Upper lobe of right lung (tissue), 1 donor: ENCODE results near the gene PTPN12. TPM values are rescaled to one million over a fixed set of nuclear protein-coding genes. Genes with fewer than 3 reads are reported as not detected.
A peak's percentile ranks its signal among the peaks of the same experiment; 100 is the strongest.

Source experiments
- ATAC-seq: fragments of 200-7000 bp; cut with Tn5 transposase; one replicate; pipeline ENCODE4 v1.9.1; 2020; ENCODE audit warnings: mild to moderate bottlenecking, moderate library complexity
- DNase-seq: peaks from one replicate; pipeline ENCODE4 v3.0.0-alpha.2; 2020
- H3K27ac ChIP-seq: fragments of 200-600 bp; one replicate; pipeline ENCODE4 v1.8.0; 2022
- H3K27me3 ChIP-seq: fragments of 200-600 bp; one replicate; pipeline ENCODE4 v1.8.0; 2022; ENCODE audit warnings: mild to moderate bottlenecking
- H3K36me3 ChIP-seq: fragments of 200-600 bp; one replicate; pipeline ENCODE4 v1.8.0; 2022
- H3K4me1 ChIP-seq: fragments of 200-600 bp; one replicate; pipeline ENCODE4 v1.8.0; 2022
- H3K4me3 ChIP-seq: fragments of 200-600 bp; one replicate; pipeline ENCODE4 v1.8.0; 2022; ENCODE audit warnings: mild to moderate bottlenecking
- H3K9me3 ChIP-seq: fragments of 200-600 bp; one replicate; pipeline ENCODE4 v1.8.0; 2022
- intact Hi-C: fragments of 100-400 bp; cut with DNase I; formaldehyde crosslinking; loops from one replicate; pipeline ENCODE4 v1.11.0; 2022
- total RNA-seq: library from RNA; stranded (reverse); fragmentation: NEBNext Ultra II Directional; extraction: Animal tissue kit (Norgen Biotek cat#: 25700); gene quantifications from one replicate; pipeline ENCODE4 v1.2.1, GENCODE V29; 2021
- TF ChIP-seq, protein P1 (sequence below): fragments of 200-600 bp; IDR thresholded peaks from one replicate; pipeline ENCODE4 v1.8.0; 2022; ENCODE audit warnings: antibody characterized with exemption
- donor health status: DM: no; HTN: yes; CAD: no; lungs with severe emphysema.

The PTPN12 gene
- total RNA-seq, 1 donor from 2014 or later = 149 TPM

GRCh38 chr7:77687747-77688144 is 150.7 kb downstream of the PTPN12 start:
- peak; percentile 20 for ATAC-seq
- intact Hi-C loops = no loop called here
- TF ChIP-seq, protein P1, sequence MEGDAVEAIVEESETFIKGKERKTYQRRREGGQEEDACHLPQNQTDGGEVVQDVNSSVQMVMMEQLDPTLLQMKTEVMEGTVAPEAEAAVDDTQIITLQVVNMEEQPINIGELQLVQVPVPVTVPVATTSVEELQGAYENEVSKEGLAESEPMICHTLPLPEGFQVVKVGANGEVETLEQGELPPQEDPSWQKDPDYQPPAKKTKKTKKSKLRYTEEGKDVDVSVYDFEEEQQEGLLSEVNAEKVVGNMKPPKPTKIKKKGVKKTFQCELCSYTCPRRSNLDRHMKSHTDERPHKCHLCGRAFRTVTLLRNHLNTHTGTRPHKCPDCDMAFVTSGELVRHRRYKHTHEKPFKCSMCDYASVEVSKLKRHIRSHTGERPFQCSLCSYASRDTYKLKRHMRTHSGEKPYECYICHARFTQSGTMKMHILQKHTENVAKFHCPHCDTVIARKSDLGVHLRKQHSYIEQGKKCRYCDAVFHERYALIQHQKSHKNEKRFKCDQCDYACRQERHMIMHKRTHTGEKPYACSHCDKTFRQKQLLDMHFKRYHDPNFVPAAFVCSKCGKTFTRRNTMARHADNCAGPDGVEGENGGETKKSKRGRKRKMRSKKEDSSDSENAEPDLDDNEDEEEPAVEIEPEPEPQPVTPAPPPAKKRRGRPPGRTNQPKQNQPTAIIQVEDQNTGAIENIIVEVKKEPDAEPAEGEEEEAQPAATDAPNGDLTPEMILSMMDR = no peak
- Histone ChIP-seq H3K4me1 (peaks cover 17% of the 10 kb centered on the region), H3K27me3 (no peaks in the 10 kb centered on the region), H3K36me3 (peaks cover 10% of the 10 kb centered on the region), H3K27ac (peak overlapping the region; percentile 49), H3K4me3 (no peak overlapping the region), H3K9me3 (no peaks in the 10 kb centered on the region)
- no peak for DNase-seq

Other genes starting within 250 kb of the PTPN12 start
- gene GSAP, start 120.9 kb upstream of the PTPN12 start, total RNA-seq = 64.9 TPM
- gene RSBN1L, start 159.2 kb downstream of the PTPN12 start, total RNA-seq = 27.7 TPM